Activated CD8-positive, alpha-beta memory T cell treated with anti-CD3 and anti-CD28 coated beads, Interleukin-2, amount 50 U/mL, for 24 hours (primary cell): Measurements from ENCODE around the gene ORC3.
"Not testable (repeated sequence)": the region's sequence is repeated elsewhere in the genome, so short reads cannot be mapped to it uniquely, and the experiment has no call there.

Experiments
- DNase-seq: peaks from one replicate; pipeline ENCODE4 v3.0.0-alpha.2; 2020; ENCODE audit errors: extremely low read depth

ORC3 gene

GRCh38 chr6:87600576-87600975, 10.6 kb downstream of the ORC3 start:
- DNase-seq, result no peak

DNA sequence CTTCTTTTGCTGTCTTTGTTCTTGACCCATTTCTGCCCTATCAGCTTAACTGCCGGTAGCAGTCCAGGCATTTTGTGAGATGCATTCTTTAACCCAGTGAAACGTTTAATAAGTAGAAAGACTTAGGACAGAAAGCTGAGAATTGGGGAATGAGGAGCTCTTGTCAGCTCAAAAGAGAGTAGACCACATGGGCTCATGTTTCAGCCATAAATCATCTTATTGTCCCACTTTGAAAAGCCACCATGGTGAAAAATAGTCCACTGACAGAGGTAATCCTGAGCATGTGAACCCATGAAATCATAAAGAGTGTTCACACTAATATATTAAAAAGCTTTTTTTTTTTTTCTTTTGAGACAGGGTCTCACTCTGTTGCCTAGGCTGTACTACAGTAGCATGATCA, 16.3 kb downstream of the ORC3 start:
- no peak for DNase-seq

GRCh38 chr6:87608802-87609201, 18.9 kb downstream of the ORC3 start:
- DNase-seq, result no peak

DNA sequence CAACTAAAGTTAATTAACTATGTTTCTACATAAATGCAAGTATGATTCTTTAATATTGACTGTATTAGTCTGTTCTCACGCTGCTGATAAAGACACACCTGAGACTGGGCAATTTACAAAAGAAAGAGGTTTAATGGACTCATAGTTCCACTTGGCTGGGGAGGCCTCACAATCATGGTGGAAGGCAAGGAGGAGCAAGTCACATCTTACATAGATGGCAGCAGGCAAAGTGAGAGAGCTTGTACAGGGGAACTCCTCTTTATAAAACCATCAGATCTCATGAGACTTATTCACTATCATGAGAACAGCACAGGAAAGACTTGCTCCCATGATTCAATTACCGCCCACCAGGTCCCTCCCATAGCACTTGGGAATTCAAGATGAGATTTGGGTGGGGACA, 23.1 kb downstream of the ORC3 start:
- DNase-seq, result not testable (repeated sequence)

DNA sequence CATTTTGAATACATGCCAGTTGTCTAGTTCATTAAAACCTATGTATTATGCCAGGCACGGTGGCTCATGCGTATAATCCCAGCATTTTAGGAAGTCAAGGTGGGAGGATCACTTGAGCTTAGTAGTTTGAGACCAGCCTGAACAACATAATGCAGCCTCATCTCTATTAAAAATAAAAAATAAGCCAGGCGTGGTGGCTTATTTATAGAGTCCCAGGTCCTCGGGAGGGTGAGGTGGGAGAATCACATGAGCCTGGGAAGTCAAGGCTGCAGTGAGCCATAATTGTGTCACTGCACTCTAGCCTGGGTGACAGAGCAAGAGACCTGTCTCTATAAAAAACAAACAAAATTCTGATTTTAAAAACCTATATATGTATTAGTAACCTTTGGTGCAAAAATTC, 27.5 kb downstream of the ORC3 start:
- no peak for DNase-seq

DNA sequence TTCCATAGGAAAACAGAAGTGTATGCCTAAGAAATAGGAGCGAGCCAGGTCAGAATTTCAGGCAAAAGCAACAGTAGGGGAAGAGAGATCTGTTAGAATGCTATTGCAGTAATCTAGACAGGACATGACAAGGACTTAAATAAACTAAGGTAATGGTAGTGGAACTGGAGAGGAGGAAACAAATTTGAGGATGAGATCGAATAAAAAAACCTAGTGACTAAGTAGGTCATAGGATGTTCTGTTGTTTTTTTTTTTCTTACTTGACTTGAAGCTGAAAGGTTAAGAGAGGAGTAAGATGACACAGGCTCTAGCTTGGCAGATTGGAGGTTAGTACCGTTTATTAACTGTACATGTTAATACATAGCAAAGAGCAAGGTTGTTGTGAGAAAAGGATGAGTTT, 28.6 kb downstream of the ORC3 start:
- DNase-seq, result no peak

GRCh38 chr6:87623248-87623647, 33.3 kb downstream of the ORC3 start:
- DNase-seq, result no peak

- DNase-seq, result no peak
Measured at GRCh38 chr6:87628424-87628823, 38.5 kb downstream of the ORC3 start.

DNA sequence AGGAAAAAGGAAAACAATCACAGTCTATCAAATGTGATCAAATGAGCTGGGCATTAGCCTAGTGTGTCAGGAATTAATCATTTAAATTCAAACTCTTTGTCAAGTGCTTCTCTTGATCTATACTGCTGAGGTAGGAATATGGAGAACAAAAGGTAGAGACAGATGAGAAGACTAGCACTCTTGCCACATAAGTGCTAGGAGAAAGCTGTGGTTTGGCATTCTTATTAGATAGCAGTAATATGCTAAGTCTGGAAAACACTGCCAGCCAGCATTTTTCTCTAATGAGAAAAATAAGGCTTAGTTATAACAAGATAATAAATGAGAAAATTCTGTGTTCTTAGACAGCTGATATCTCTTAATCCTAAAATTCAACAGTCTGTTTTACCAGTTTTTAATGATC, 38.9 kb downstream of the ORC3 start:
- no peak for DNase-seq

DNA sequence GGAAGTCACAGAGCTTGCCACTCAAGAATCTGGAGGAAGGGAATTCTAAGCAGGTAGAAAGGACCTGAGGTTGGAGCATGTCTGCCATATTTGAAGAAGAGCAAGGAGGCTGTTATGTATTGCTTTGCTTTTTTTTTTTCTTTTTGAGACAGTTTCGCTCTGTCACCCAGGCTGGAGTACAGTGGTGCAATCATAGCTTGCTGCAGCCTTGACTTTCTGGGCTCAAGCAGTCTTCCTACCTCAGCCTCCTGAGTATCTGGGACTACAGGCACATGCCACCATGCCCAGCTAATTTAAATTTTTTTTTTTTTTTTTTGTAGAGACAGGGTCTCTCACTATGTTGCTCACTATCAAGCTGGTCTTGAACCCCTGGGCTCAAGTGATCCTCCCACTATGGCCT, 40.8 kb downstream of the ORC3 start:
- DNase-seq, result no peak

GRCh38 chr6:87633851-87634250, 43.9 kb downstream of the ORC3 start:
- no peak for DNase-seq

DNA sequence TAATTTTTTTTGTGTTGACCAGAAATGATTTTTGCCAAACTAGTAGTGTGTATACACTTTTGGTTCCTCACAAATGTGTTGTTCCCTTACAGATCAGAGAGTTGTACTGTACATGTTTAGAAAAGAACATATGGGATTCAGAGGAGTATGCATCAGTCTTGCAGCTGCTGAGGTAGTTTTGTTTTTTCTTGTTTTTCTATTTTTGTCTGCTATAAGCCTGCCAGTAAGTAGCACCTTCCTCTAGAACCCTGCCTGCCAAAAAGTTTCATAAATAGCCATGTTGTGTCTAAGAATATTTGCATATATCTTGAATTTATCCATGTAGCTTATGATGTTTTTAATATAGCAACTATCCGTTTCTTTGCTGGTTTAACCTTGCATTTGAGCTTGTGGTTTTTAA, 46.4 kb downstream of the ORC3 start:
- no peak for DNase-seq

DNA sequence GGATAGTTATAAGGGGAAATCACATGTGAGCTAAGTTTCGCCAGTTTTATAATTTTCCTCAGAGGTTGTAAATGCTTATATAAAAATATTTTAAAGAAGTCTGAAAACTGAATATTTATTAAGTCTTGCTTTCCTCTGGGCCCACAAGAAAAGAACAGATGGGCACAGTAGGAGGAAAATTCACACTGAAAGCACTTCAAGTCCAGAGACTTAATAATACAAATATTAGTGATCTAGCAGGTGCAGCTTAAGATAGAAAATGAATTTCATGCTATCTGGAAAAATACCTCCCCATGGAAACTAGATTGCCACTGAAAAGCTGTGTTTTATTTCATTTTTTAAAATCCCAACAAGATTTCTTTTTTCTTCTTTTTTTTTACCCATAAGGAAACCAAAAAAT, 47.2 kb downstream of the ORC3 start:
- no peak for DNase-seq

GRCh38 chr6:87639373-87639772, 49.4 kb downstream of the ORC3 start:
- no peak for DNase-seq

DNA sequence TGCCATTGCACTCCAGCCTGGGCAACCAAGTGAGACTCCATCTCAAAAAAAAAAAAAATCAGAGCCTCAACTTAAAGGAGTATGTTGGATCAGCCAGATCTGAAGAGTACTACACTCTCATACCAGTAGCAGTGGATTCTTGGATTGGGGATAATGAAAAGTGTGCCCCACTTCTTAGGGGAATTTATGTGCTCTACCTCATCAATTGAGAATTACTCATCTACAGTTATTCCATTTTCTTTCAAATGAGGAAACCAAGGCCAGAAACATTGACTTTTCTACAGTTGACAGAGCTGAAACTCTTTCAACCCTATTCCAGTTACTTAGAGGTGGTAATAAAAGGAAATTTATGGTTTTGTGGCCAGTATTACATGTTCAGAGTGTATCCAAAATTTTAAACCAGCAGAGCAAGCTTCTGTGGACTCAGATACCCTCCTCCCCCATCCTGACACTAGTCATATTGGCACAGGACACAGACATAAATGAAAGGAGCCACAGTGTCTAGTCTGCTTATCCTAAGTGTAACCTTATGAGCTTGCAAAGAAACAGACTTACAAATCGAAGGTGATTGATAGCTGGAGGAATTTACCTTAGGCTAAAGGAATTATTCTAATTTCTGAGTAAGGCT, 51.2 kb downstream of the ORC3 start:
- no peak for DNase-seq

DNA sequence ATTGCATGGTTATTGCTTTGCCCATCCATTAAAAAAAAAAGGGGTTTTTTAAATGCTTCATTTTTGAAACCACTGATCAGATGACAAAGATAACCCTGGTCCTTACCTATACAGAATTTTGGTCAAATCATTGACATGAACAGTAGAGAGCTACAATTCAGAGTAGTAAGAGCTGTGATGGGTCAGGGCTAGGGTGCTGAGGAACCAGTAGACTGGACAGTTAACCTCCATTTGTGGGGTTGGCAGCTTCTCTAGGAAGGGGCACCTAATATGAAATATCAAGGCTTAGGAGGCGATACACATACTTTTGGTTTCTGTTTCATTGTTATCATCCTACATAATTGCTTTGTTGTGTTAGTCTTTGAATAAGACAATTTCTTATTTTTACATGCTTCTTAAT, 55.1 kb downstream of the ORC3 start:
- no peak for DNase-seq

DNA sequence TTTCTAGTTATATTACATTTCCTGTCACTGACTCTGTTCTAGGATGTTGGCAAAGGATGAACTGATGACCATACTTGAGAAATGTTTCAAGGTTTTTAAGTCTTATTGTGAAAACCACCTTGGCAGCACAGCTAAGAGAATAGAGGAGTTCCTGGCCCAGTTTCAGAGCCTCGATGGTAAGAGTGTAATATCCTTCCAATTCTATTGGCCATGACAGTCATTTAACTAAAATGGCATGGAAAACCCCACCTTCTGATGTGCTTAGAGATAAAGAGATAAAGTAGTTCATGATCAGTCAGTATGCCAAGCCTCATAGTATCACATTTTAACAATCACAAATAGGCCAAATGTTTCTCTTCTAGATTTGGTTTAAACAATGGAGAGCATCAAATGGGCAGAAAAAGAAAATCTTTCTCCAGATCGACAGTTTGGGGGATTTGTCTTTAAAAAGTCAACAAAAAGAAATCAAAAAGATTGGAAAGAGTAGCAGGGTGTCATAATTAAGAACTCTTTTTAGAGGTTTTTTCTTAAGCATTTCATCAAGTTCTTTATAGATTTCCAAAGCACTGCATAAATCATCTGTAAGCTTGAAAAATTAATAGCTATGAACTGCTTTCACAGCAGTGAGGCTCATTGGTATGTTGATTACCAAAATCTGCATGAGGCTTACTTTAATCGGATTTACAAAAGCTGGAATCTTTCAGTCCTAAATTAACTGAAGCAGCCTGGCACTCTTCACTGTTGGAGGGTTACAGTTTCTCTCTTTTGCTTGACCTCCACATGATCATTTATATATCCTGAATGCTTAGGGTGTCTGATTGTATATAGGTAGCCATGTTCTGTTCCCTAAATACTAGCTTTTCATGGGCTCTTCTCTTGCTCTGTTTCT, 63.4 kb downstream of the ORC3 start:
- DNase-seq, result no peak

GRCh38 chr6:87654122-87654521, 64.2 kb downstream of the ORC3 start:
- no peak for DNase-seq

DNA sequence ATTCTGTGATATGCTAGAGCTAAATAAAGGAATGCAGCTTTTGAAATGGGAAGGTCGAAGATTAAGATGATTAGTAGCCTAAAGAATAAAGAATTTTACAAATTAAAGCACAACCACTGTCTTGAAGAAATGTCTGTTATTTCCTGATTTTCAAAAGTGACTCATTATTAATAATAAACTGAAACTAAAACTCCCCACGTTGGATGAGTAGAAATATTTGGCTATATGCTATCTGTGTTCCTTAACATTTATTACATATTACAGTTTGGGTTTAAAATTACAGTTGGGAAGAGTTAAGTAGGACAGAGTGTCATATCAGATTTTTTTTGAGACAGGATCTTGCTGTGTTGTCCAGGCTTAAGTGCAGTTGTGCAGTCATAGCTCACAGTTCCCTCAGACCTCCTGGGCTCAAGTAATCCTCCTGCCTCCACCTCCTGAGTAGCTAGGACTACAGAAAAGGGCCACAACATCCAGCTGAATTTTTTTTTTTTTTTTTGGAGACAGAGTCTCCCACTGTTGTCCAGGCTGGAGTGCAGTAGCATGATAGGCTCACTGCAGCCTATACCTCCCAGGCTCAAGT, 65.0 kb downstream of the ORC3 start:
- DNase-seq, result no peak

DNA sequence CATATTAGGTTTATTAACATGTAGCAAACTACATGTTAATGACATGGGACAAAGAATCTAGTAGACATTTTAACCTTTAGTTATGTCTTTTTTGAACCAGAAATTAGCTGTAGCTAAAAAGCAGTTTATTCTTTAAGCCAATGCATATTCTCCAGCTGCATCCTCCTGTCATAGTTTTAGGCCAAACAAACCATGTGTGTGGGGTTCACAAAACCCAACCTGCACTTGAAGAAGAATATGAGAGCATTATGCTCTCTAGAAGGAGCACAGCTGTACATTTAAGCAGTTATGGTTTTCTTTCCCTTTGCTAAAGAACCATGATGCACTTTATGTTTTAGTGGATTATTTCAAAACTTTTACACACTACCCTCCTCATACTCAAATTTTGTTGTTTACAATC, 65.9 kb downstream of the ORC3 start:
- DNase-seq, result no peak

GRCh38 chr6:87656857-87657256, 66.9 kb downstream of the ORC3 start:
- no peak for DNase-seq

GRCh38 chr6:87658516-87658915, 68.6 kb downstream of the ORC3 start:
- no peak for DNase-seq

- no peak for DNase-seq
Measured at GRCh38 chr6:87660226-87660911, 70.4 kb downstream of the ORC3 start.
